ENCODE measurements around the gene POMGNT2. TPM values are rescaled to one million over a fixed set of nuclear protein-coding genes. Genes with fewer than 3 reads are reported as not detected.

The POMGNT2 gene
- total and polyA plus RNA-seq, 2 experiments from 2014 or later: 10.7 to 26.1 TPM

DNA sequence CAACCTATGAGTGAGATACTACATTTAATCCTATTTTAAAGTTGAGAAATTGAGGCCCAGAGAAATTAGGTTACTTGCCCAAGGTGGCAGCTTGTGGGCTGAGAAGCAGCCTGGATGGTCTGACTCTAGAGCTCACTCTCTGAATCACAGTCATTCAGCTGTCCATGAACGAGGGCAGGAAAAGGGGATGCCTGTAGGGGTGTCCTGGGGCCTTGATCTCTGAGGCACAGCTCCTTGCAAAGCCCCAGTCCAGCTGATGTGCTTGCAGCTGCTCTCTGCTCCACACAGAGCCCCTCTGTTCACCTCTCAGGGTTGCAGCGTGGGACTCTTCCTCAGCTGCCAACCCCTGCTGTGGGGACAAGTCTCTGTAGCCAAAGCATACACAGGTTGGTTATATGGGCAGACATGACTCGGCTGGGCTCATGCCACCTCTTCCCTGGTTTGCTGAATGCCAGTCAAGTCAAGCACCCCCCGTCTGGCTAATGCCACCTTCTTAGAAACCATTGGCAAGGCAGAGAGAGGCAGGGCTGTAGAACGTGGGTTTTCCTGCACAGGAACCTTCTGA, 70.0 kb downstream of the POMGNT2 start (continued):
- TF ChIP-seq, protein P1, sequence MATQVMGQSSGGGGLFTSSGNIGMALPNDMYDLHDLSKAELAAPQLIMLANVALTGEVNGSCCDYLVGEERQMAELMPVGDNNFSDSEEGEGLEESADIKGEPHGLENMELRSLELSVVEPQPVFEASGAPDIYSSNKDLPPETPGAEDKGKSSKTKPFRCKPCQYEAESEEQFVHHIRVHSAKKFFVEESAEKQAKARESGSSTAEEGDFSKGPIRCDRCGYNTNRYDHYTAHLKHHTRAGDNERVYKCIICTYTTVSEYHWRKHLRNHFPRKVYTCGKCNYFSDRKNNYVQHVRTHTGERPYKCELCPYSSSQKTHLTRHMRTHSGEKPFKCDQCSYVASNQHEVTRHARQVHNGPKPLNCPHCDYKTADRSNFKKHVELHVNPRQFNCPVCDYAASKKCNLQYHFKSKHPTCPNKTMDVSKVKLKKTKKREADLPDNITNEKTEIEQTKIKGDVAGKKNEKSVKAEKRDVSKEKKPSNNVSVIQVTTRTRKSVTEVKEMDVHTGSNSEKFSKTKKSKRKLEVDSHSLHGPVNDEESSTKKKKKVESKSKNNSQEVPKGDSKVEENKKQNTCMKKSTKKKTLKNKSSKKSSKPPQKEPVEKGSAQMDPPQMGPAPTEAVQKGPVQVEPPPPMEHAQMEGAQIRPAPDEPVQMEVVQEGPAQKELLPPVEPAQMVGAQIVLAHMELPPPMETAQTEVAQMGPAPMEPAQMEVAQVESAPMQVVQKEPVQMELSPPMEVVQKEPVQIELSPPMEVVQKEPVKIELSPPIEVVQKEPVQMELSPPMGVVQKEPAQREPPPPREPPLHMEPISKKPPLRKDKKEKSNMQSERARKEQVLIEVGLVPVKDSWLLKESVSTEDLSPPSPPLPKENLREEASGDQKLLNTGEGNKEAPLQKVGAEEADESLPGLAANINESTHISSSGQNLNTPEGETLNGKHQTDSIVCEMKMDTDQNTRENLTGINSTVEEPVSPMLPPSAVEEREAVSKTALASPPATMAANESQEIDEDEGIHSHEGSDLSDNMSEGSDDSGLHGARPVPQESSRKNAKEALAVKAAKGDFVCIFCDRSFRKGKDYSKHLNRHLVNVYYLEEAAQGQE (IDR thresholded peaks at IDR 0.05; ENCODE audit: unreplicated experiment): no peak
- TF ChIP-seq, protein P2, sequence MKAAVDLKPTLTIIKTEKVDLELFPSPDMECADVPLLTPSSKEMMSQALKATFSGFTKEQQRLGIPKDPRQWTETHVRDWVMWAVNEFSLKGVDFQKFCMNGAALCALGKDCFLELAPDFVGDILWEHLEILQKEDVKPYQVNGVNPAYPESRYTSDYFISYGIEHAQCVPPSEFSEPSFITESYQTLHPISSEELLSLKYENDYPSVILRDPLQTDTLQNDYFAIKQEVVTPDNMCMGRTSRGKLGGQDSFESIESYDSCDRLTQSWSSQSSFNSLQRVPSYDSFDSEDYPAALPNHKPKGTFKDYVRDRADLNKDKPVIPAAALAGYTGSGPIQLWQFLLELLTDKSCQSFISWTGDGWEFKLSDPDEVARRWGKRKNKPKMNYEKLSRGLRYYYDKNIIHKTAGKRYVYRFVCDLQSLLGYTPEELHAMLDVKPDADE (IDR thresholded peaks at IDR 0.05): no peak
- TF ChIP-seq EZH2 (IDR thresholded peaks at IDR 0.05; ENCODE audit: low read depth, unreplicated experiment): no peak

DNA sequence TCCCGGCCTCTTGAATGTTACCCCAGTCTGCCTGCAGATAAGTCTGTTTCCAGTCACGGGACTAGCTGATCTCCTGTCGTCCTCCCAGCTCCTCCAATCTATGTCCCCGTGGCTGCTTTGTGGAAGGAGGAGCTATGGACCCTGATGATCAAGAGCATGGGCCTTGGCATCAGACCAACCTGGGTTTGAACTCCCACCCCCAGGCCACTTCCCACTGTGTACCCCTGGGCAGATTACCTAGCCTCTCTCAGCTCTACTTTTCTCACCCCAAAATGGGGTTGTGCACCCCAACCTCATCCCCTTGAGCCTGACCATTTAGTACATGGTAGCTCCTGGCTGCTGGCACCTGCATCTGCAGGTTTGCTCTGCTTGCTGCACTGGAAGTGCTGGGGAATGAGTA, 71.0 kb downstream of the POMGNT2 start:
- H3K9me2 ChIP-seq (ENCODE audit: insufficient read depth): no peaks in the 10 kb centered on the region
- no peaks in the 10 kb centered on the region for H3K79me2 ChIP-seq (replicated peaks; ENCODE audit: insufficient read depth)
- ATAC-seq: no peak
- no peak overlapping the region for H3K27ac ChIP-seq (ENCODE audit: low read depth)
- H3K36me3 ChIP-seq (ENCODE audit: insufficient read depth): no peaks in the 10 kb centered on the region
- H3K4me2 ChIP-seq: no peak overlapping the region
- Mint-ChIP-seq H3K4me1 (no peaks in the 10 kb centered on the region), H3K36me3 (ENCODE audit: low read depth) (no peaks in the 10 kb centered on the region), H3K9me3 (no peaks in the 10 kb centered on the region), H3K4me3 (no peak overlapping the region), H3K27ac (no peak overlapping the region), H3K27me3 (ENCODE audit: insufficient read depth, low read depth, poor library complexity) (peaks cover 2% of the 10 kb centered on the region)
- H3K4me3 ChIP-seq: no peak overlapping the region
- H2AFZ ChIP-seq: no peak overlapping the region
- H3F3A ChIP-seq (replicated peaks; ENCODE audit: low read depth): no peaks in the 10 kb centered on the region
- DNase-seq (ENCODE audit: low spot score): no peak
- H4K20me1 ChIP-seq (replicated peaks; ENCODE audit: insufficient read depth): no peaks in the 10 kb centered on the region
- no peaks in the 10 kb centered on the region for H3K27me3 ChIP-seq (ENCODE audit: insufficient read depth)
- no peaks in the 10 kb centered on the region for H3K4me1 ChIP-seq (ENCODE audit: insufficient read depth)
- no peak for TF ChIP-seq JUNB (IDR thresholded peaks at IDR 0.05; ENCODE audit: unreplicated experiment)
- TF ChIP-seq NANOG (IDR thresholded peaks at IDR 0.05; ENCODE audit: borderline replicate concordance): no peak
- TF ChIP-seq ZNF114 (CRISPR knock-in tag; IDR thresholded peaks at IDR 0.05): no peak
- TF ChIP-seq POLR2AphosphoS5 (IDR thresholded peaks at IDR 0.05; ENCODE audit: low read depth): no peak
- TF ChIP-seq, protein P3, sequence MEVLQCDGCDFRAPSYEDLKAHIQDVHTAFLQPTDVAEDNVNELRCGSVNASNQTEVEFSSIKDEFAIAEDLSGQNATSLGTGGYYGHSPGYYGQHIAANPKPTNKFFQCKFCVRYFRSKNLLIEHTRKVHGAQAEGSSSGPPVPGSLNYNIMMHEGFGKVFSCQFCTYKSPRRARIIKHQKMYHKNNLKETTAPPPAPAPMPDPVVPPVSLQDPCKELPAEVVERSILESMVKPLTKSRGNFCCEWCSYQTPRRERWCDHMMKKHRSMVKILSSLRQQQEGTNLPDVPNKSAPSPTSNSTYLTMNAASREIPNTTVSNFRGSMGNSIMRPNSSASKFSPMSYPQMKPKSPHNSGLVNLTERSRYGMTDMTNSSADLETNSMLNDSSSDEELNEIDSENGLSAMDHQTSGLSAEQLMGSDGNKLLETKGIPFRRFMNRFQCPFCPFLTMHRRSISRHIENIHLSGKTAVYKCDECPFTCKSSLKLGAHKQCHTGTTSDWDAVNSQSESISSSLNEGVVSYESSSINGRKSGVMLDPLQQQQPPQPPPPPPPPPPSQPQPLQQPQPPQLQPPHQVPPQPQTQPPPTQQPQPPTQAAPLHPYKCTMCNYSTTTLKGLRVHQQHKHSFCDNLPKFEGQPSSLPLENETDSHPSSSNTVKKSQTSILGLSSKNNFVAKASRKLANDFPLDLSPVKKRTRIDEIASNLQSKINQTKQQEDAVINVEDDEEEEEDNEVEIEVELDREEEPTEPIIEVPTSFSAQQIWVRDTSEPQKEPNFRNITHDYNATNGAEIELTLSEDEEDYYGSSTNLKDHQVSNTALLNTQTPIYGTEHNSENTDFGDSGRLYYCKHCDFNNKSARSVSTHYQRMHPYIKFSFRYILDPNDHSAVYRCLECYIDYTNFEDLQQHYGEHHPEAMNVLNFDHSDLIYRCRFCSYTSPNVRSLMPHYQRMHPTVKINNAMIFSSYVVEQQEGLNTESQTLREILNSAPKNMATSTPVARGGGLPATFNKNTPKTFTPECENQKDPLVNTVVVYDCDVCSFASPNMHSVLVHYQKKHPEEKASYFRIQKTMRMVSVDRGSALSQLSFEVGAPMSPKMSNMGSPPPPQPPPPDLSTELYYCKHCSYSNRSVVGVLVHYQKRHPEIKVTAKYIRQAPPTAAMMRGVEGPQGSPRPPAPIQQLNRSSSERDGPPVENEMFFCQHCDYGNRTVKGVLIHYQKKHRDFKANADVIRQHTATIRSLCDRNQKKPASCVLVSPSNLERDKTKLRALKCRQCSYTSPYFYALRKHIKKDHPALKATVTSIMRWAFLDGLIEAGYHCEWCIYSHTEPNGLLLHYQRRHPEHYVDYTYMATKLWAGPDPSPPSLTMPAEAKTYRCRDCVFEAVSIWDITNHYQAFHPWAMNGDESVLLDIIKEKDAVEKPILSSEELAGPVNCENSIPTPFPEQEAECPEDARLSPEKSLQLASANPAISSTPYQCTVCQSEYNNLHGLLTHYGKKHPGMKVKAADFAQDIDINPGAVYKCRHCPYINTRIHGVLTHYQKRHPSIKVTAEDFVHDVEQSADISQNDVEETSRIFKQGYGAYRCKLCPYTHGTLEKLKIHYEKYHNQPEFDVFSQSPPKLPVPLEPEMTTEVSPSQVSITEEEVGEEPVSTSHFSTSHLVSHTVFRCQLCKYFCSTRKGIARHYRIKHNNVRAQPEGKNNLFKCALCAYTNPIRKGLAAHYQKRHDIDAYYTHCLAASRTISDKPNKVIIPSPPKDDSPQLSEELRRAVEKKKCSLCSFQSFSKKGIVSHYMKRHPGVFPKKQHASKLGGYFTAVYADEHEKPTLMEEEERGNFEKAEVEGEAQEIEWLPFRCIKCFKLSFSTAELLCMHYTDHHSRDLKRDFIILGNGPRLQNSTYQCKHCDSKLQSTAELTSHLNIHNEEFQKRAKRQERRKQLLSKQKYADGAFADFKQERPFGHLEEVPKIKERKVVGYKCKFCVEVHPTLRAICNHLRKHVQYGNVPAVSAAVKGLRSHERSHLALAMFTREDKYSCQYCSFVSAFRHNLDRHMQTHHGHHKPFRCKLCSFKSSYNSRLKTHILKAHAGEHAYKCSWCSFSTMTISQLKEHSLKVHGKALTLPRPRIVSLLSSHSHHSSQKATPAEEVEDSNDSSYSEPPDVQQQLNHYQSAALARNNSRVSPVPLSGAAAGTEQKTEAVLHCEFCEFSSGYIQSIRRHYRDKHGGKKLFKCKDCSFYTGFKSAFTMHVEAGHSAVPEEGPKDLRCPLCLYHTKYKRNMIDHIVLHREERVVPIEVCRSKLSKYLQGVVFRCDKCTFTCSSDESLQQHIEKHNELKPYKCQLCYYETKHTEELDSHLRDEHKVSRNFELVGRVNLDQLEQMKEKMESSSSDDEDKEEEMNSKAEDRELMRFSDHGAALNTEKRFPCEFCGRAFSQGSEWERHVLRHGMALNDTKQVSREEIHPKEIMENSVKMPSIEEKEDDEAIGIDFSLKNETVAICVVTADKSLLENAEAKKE (CRISPR knock-in tag; IDR thresholded peaks at IDR 0.05): no peak
- TF ChIP-seq, protein P2 (IDR thresholded peaks at IDR 0.05): no peak
- TF ChIP-seq EZH2 (IDR thresholded peaks at IDR 0.05; ENCODE audit: low read depth, unreplicated experiment): no peak
- TF ChIP-seq EZH2phosphoT487 (IDR thresholded peaks at IDR 0.05; ENCODE audit: unreplicated experiment): no peak
